ENCODE results near the gene HK1.
"Not testable (repeated sequence)": the region's sequence is repeated elsewhere in the genome, so short reads cannot be mapped to it uniquely, and the experiment has no call there.

The HK1 gene

DNA sequence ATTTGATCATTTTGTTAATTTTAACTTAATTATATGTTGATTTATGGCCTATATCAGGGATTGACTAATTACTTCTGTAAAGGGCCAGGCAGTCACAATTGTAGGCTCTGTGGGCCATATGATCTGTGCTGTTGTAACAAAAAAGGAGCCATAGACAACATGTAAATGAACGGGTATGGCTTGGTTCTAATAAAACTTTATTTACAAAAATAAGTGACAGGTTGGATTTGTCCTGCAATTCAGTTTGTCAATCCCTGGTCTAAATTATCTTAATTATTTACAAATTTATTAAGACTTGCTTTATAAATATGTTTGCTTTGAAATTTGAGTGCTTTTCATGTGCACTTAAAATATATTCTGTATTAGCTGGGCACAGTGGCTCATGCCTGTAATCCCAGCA, 2.9 kb upstream of the HK1 start:
- TF ChIP-seq CTCF (IDR thresholded peaks at IDR 0.05; ENCODE audit: low read depth, low read length) (no peak), MYC (IDR thresholded peaks at IDR 0.05; ENCODE audit: low read depth, low read length) (no peak), POLR2A (IDR thresholded peaks at IDR 0.05; ENCODE audit: extremely low read depth, insufficient read length) (no peak)
- TF ChIP-seq, protein P1, sequence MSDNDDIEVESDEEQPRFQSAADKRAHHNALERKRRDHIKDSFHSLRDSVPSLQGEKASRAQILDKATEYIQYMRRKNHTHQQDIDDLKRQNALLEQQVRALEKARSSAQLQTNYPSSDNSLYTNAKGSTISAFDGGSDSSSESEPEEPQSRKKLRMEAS (IDR thresholded peaks at IDR 0.05; ENCODE audit: low read depth, low read length) = no peak
- H3K4me3 ChIP-seq (ENCODE audit: low read depth, low read length) = no peak overlapping the region
- DNase-seq (ENCODE audit: low read depth) = no peak

DNA sequence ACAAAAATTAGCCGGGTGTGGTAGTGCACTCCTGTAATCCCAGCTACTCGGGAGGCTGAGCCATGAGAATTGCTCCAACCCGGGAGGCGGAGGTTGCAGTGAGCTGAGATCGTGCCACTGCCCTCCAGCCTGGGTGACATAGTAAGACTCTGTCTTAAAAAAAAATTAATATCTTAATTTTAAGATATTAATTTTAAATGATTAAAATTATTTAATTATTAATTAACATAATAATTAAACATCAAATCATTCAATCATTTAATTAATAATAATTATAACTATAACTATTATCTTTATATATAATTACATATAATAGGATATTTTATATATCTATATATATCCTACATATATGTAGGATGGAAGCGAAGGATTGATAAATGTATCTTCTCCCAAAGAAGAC, 1.8 kb upstream of the HK1 start:
- no peak overlapping the region for H3K4me3 ChIP-seq (ENCODE audit: low read depth, low read length)
- TF ChIP-seq MYC (IDR thresholded peaks at IDR 0.05; ENCODE audit: low read depth, low read length) = no peak
- TF ChIP-seq, protein P1 (IDR thresholded peaks at IDR 0.05; ENCODE audit: low read depth, low read length) = no peak
- TF ChIP-seq POLR2A (IDR thresholded peaks at IDR 0.05; ENCODE audit: extremely low read depth, insufficient read length) = no peak
- TF ChIP-seq CTCF (IDR thresholded peaks at IDR 0.05; ENCODE audit: low read depth, low read length) = no peak
- no peak for DNase-seq (ENCODE audit: low read depth)

DNA sequence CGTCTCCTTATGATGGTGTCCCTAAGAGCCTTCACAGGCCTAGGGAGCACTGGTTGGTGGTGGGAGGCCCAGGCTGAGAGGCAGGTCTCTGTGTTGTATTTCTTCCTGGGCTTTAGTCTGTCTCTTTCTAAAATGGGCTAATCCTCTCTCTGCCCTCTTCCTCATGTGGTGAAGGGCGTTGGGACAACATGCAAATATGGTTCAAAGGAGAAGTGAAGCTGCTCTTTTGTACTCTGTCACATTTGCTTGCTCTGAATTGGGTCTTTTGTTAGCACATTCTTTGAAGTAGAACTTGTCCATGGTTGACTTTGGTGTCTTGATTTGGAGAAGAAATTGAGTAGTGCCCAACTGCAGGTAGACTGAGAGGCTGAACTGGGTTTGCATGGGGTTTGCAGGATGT, 814 bp downstream of the HK1 start:
- no peak overlapping the region for H3K4me3 ChIP-seq (ENCODE audit: low read depth, low read length)
- TF ChIP-seq, protein P1 (IDR thresholded peaks at IDR 0.05; ENCODE audit: low read depth, low read length) = no peak
- TF ChIP-seq MYC (IDR thresholded peaks at IDR 0.05; ENCODE audit: low read depth, low read length) = no peak
- TF ChIP-seq CTCF (IDR thresholded peaks at IDR 0.05; ENCODE audit: low read depth, low read length) = no peak
- TF ChIP-seq POLR2A (IDR thresholded peaks at IDR 0.05; ENCODE audit: extremely low read depth, insufficient read length) = no peak
- DNase-seq (ENCODE audit: low read depth) = no peak

DNA sequence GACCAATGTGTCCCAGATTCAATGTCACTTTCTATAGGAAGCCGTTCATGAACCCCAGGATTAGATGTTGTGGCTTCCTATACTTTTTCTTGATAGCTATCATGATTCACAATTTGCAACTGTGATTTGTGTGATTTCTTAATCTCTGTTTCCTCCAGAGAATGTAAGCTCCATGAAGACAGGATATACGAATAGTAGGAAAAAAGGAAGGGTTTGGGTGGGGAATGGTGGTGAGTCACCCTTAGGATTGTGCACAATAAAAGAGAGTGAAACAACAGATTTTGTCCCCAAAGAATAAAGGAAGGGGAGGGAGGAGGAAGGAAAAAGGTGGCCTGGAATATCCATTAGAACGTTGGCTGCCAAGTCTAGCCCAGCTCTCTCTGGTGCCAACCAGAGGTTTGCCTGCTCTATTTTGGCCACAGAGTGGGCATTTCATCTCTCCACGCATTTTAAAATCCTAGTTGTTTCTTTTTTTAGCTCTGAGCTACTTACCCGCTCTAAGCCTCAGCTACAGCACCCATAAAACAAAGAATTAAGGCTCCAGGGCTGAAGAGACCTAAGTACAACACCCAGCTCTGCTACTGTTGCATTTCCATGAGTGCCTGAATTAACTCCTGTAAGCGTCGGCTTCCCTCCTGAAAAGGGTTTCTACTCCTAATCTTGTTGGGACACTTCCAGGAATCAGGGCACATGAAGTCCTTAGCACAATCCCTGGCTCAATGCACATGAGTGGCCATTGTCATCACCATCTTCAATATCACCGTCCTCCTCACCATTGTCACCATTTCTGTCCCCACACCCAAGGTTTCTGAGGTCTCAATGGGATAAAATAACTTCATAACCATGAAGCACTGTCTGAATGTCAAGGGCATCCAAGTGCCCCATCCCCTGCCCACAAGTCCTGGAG, 3.5 kb downstream of the HK1 start:
- TF ChIP-seq CTCF (IDR thresholded peaks at IDR 0.05; ENCODE audit: low read depth, low read length) = no peak
- no peak for TF ChIP-seq POLR2A (IDR thresholded peaks at IDR 0.05; ENCODE audit: extremely low read depth, insufficient read length)
- no peak for TF ChIP-seq MYC (IDR thresholded peaks at IDR 0.05; ENCODE audit: low read depth, low read length)
- TF ChIP-seq, protein P1 (IDR thresholded peaks at IDR 0.05; ENCODE audit: low read depth, low read length) = no peak
- no peak overlapping the region for H3K4me3 ChIP-seq (ENCODE audit: low read depth, low read length)
- DNase-seq (ENCODE audit: low read depth) = no peak

DNA sequence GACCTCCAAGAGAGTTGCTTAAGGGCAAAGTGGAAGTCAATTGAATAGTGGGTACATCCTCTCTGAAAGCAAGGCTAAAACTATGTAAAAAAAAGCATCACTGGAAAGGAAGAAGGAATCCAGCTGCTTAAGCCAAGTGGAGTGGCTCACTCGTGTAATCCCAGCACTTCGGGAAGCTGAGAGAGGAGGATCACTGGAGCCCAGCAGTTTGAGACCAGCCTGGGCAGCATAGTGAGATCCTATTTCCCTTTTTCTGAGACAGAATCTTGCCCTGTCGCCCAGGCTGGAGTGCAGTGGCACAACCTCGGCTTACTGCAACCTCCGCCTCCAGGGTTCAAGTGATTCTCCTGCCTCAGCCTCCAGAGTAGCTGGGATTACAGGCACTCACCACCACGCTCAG, 6.1 kb downstream of the HK1 start:
- DNase-seq (ENCODE audit: low read depth); H3K4me3 ChIP-seq (ENCODE audit: low read depth, low read length): not testable (repeated sequence)

GRCh38 chr10:69285699-69286098, 7.4 kb downstream of the HK1 start:
- no peak for TF ChIP-seq POLR2A (IDR thresholded peaks at IDR 0.05; ENCODE audit: extremely low read depth, insufficient read length)
- TF ChIP-seq, protein P1 (IDR thresholded peaks at IDR 0.05; ENCODE audit: low read depth, low read length) = no peak
- no peak for TF ChIP-seq MYC (IDR thresholded peaks at IDR 0.05; ENCODE audit: low read depth, low read length)
- no peak for TF ChIP-seq CTCF (IDR thresholded peaks at IDR 0.05; ENCODE audit: low read depth, low read length)
- no peak overlapping the region for H3K4me3 ChIP-seq (ENCODE audit: low read depth, low read length)
- DNase-seq (ENCODE audit: low read depth) = no peak

All from NB4 (cell line).